GM04504 (cell line): ENCODE measurements around the gene TECR.
"Not testable (repeated sequence)": the region's sequence is repeated elsewhere in the genome, so short reads cannot be mapped to it uniquely, and the experiment has no call there.

ENCODE experiments used
- DNase-seq: peaks from one replicate; pipeline ENCODE4 v3.0.0-alpha.2; 2012; ENCODE audit warnings: low read depth

Gene TECR

GRCh38 chr19:14540741-14541525 lies 11.5 kb downstream of the TECR start:
- DNase-seq = no peak

GRCh38 chr19:14541979-14542378 lies 12.6 kb downstream of the TECR start:
- DNase-seq = not testable (repeated sequence)

GRCh38 chr19:14542711-14543328 lies 13.4 kb downstream of the TECR start:
- peak; percentile 45 for DNase-seq

- DNase-seq = no peak
Measured at GRCh38 chr19:14544047-14544446, 14.7 kb downstream of the TECR start.

GRCh38 chr19:14544977-14545715 lies 15.8 kb downstream of the TECR start:
- DNase-seq = no peak

- no peak for DNase-seq
Measured at GRCh38 chr19:14545716-14546082, 16.3 kb downstream of the TECR start.

- DNase-seq = no peak
Measured at GRCh38 chr19:14550201-14550754, 20.9 kb downstream of the TECR start.

- DNase-seq = not testable (repeated sequence)
Measured at GRCh38 chr19:14551134-14552005, 22.0 kb downstream of the TECR start.

- not testable (repeated sequence) for DNase-seq
Measured at GRCh38 chr19:14552006-14552360, 22.6 kb downstream of the TECR start.

- no peak for DNase-seq
Measured at GRCh38 chr19:14553042-14553938, 23.9 kb downstream of the TECR start.

GRCh38 chr19:14553939-14554243 lies 24.5 kb downstream of the TECR start:
- no peak for DNase-seq

GRCh38 chr19:14554382-14554812 lies 25.0 kb downstream of the TECR start:
- DNase-seq = no peak

GRCh38 chr19:14555918-14556661 lies 26.7 kb downstream of the TECR start:
- no peak for DNase-seq

GRCh38 chr19:14556662-14557188 lies 27.3 kb downstream of the TECR start:
- DNase-seq = peak; percentile 45

- no peak for DNase-seq
Measured at GRCh38 chr19:14558370-14559066, 29.1 kb downstream of the TECR start.

- no peak for DNase-seq
Measured at GRCh38 chr19:14559916-14560775, 30.8 kb downstream of the TECR start.

GRCh38 chr19:14560776-14561108 lies 31.3 kb downstream of the TECR start:
- no peak for DNase-seq

- no peak for DNase-seq
Measured at GRCh38 chr19:14561249-14561648, 31.9 kb downstream of the TECR start.
